SK-N-SH (cell line): ENCODE data around the gene CEP170B. TPM values are rescaled to one million over a fixed set of nuclear protein-coding genes. Genes with fewer than 3 reads are reported as not detected.

Source experiments
- CTCF ChIA-PET: fragments of 300-600, 350-600 bp; formaldehyde crosslinking; extraction: SDS; loops from one replicate; lab custom pipeline; 2021; lab: Yijun Ruan, JAX
- POLR2A ChIA-PET: fragments of 350-600 bp; sonication (Branson Sonifier 250); formaldehyde crosslinking; extraction: SDS; loops from one replicate; lab custom pipeline; 2020; ENCODE audit warnings: antibody characterized with exemption, inconsistent platforms; lab: Yijun Ruan, JAX
- DNase-seq: peaks from one replicate; pipeline ENCODE4 v3.0.0; 2012
- H2AFZ ChIP-seq: fragments of 200-600 bp; sonication (generic); 2 replicates; pipeline ENCODE4 v1.8.1; 2016; ENCODE audit warnings: antibody characterized with exemption, mild to moderate bottlenecking, low read depth
- H3F3A ChIP-seq: fragments of 200-600 bp; sonication (generic); replicated peaks from 2 replicates; pipeline ENCODE3; 2016; ENCODE audit warnings: antibody characterized with exemption, mild to moderate bottlenecking; ENCODE audit not compliant: insufficient read depth
- H3K27ac ChIP-seq, 2 experiments: fragments of 200-500 bp in 1 of 2; fragments of 200-600 bp in 1 of 2; sonication (Bioruptor generic) in 1 of 2; sonication (generic), shearing (Covaris generic) in 1 of 2; 2 replicates each; pipeline versions ENCODE4 v1.5.1 to v1.6.1; 2014 to 2016; ENCODE audit warnings: low read depth in 2 of 2, inconsistent platforms in 1 of 2, low read length in 1 of 2, mild to moderate bottlenecking in 1 of 2, mixed read lengths in 1 of 2
- H3K27me3 ChIP-seq: fragments of 200-600 bp; sonication (generic), shearing (Covaris generic); 2 replicates; pipeline ENCODE4 v1.6.1; 2016; ENCODE audit warnings: mixed run types; ENCODE audit not compliant: insufficient read depth
- H3K36me3 ChIP-seq, 2 experiments: fragments of 200-500 bp in 1 of 2; fragments of 200-600 bp in 1 of 2; sonication (Bioruptor generic) in 1 of 2; sonication (generic) in 1 of 2; replicated peaks in 1 of 2; 2 replicates each; pipeline versions ENCODE3 to v1.5.1; 2014 to 2016; ENCODE audit warnings: low read length in 1 of 2, mild to moderate bottlenecking in 1 of 2; ENCODE audit not compliant: insufficient read depth in 2 of 2, control insufficient read depth in 1 of 2
- H3K4me1 ChIP-seq, 2 experiments: fragments of 200-500 bp in 1 of 2; fragments of 200-600 bp in 1 of 2; sonication (Bioruptor generic) in 1 of 2; sonication (generic), shearing (Covaris generic) in 1 of 2; 2 replicates each; pipeline versions ENCODE4 v1.5.1 to v1.6.1; 2014 to 2016; ENCODE audit warnings: low read depth in 1 of 2, low read length in 1 of 2, mixed run types in 1 of 2; ENCODE audit not compliant: insufficient read depth in 2 of 2, control insufficient read depth in 1 of 2
- H3K4me2 ChIP-seq: fragments of 200-600 bp; sonication (generic), shearing (Covaris generic); 2 replicates; pipeline ENCODE4 v1.6.1; 2017; ENCODE audit warnings: mixed run types
- H3K4me3 ChIP-seq, 2 experiments: fragments of 200-500 bp in 1 of 2; fragments of 200-600 bp in 1 of 2; sonication (Bioruptor generic) in 1 of 2; sonication (generic), shearing (Covaris generic) in 1 of 2; 2 replicates each; pipeline versions ENCODE4 v1.5.1 to v1.8.1; 2014 to 2016; ENCODE audit warnings: low read depth in 2 of 2, inconsistent platforms in 1 of 2, low read length in 1 of 2, mild to moderate bottlenecking in 1 of 2, mixed read lengths in 1 of 2, moderate library complexity in 1 of 2
- H3K79me2 ChIP-seq: fragments of 200-600 bp; sonication (generic); 2 replicates; pipeline ENCODE4 v1.8.1; 2017; ENCODE audit warnings: mild to moderate bottlenecking; ENCODE audit not compliant: insufficient read depth
- H3K9ac ChIP-seq: fragments of 200-600 bp; sonication (generic); 2 replicates; pipeline ENCODE4 v1.6.1; 2017; ENCODE audit warnings: mixed run types
- H3K9me2 ChIP-seq: fragments of 200-600 bp; sonication (generic); 2 replicates; pipeline ENCODE4 v1.6.1; 2017; ENCODE audit warnings: mixed run types
- H3K9me3 ChIP-seq: fragments of 200-600 bp; sonication (generic); 2 replicates; pipeline ENCODE4 v1.6.1; 2017; ENCODE audit warnings: mixed run types, mild to moderate bottlenecking, moderate library complexity
- H4K20me1 ChIP-seq: fragments of 200-600 bp; sonication (generic); 2 replicates; pipeline ENCODE4 v1.6.1; 2017; ENCODE audit warnings: mild to moderate bottlenecking, mixed run types; ENCODE audit not compliant: insufficient read depth
- ELF1 ChIP-seq: IDR thresholded peaks from 2 replicates; pipeline ENCODE4 v1.4.0; 2012
- FOXJ3 ChIP-seq: sonication (generic); formaldehyde crosslinking; IDR thresholded peaks from 2 replicates; pipeline ENCODE4 v1.5.1; 2020; ENCODE audit warnings: mild to moderate bottlenecking, missing genetic modification reagents
- FOXM1 ChIP-seq: IDR thresholded peaks from 2 replicates; pipeline ENCODE4 v1.4.0; 2012; ENCODE audit warnings: low read depth, mild to moderate bottlenecking
- GABPA ChIP-seq: IDR thresholded peaks from 2 replicates; pipeline ENCODE4 v1.4.0; 2012; ENCODE audit warnings: low read depth, mild to moderate bottlenecking
- IRF3 ChIP-seq: fragments of 150-350 bp; IDR thresholded peaks from 2 replicates; pipeline ENCODE4 v1.6.1; 2016; ENCODE audit warnings: mild to moderate bottlenecking, low read depth, low read length
- JUND ChIP-seq: IDR thresholded peaks from 2 replicates; pipeline ENCODE4 v1.4.0; 2012
- NRF1 ChIP-seq: IDR thresholded peaks from 2 replicates; pipeline ENCODE4 v1.6.1; 2012; ENCODE audit warnings: low read depth, mild to moderate bottlenecking, low read length
- RCOR1 ChIP-seq: fragments of 150-350 bp; IDR thresholded peaks from 2 replicates; pipeline ENCODE4 v1.6.1; 2017; ENCODE audit warnings: antibody characterized with exemption, low read length
- SIN3A ChIP-seq: IDR thresholded peaks from 2 replicates; pipeline ENCODE4 v1.6.1; 2012; ENCODE audit warnings: low read depth, mild to moderate bottlenecking, low read length, moderate library complexity, borderline replicate concordance
- TAF1 ChIP-seq: IDR thresholded peaks from 2 replicates; pipeline ENCODE4 v1.6.1; 2012; ENCODE audit warnings: low read depth, mild to moderate bottlenecking, low read length, moderate library complexity, borderline replicate concordance
- WGBS: methylation state at CpG from one replicate; pipeline ENCODE4 v1.1.6; 2017; ENCODE audit warnings: low lambda C conversion rate; 5-methylcytosine and 5-hydroxymethylcytosine counted together
- polyA plus RNA-seq, 3 experiments: library from polyadenylated mRNA; depleted of rRNA; stranded (reverse); fragments of >200 nt; gene quantifications; 2 replicates each; pipeline ENCODE4 v1.2.3, GENCODE V29; 2012

The CEP170B gene
- polyA plus RNA-seq, 1 of the 3 experiments (the other 2 are of a cell fraction): 11.0 TPM

- TF ChIP-seq IRF3 (no peak), JUND (no peak), SIN3A (no peak), FOXM1 (no peak), RCOR1 (no peak), GABPA (no peak), NRF1 (no peak), TAF1 (no peak)
These were observed 22.1 kb upstream of the CEP170B start (continued) for GRCh38 chr14:104843006-104843405.

- no peak overlapping the region for H3K9ac ChIP-seq
- H3K27me3 ChIP-seq: peaks cover 42% of the 10 kb centered on the region
- 14% methylated on average over 42 of the region's 69 CpGs for WGBS
- DNase-seq: peak; percentile 49
- no peak overlapping the region for H3K27ac ChIP-seq
- H3K4me2 ChIP-seq: 0 out of 2 replicates have a peak overlapping the region, but pooled peaks have one; percentile 19
- H3F3A ChIP-seq: no peaks in the 10 kb centered on the region
- H3K4me1 ChIP-seq: no peaks in the 10 kb centered on the region; a peak in 1 of 4 replicates
- H3K9me2 ChIP-seq: no peaks in the 10 kb centered on the region
- no peaks in the 10 kb centered on the region for H3K9me3 ChIP-seq
- no peaks in the 10 kb centered on the region for H3K79me2 ChIP-seq
- H3K4me3 ChIP-seq: no peak overlapping the region; a peak in 1 of 4 replicates
- POLR2A ChIA-PET: no interaction called here
- H4K20me1 ChIP-seq: no peaks in the 10 kb centered on the region
- TF ChIP-seq FOXJ3 (CRISPR knock-in tag): no peak
- TF ChIP-seq, all 33 proteins: peak for 0
- H3K36me3 ChIP-seq: no peaks in the 10 kb centered on the region
- CTCF ChIA-PET: interaction anchor here (0.8 to 2.3 kb wide), 3 partner anchors 17 to 119 kb away, joined by 3 to 14 read pairs (median 4); no protein-coding TSS in a partner anchor
- no peak overlapping the region for H2AFZ ChIP-seq
These were observed 21.4 kb upstream of the CEP170B start for GRCh38 chr14:104843442-104844305.

GRCh38 chr14:104844306-104845032 is 20.6 kb upstream of the CEP170B start:
- Histone ChIP-seq H3K4me1 (no peaks in the 10 kb centered on the region; a peak in 1 of 4 replicates), H3K9me3 (no peaks in the 10 kb centered on the region), H3K9ac (no peak overlapping the region), H3K27me3 (peaks cover 42% of the 10 kb centered on the region), H4K20me1 (no peaks in the 10 kb centered on the region), H3K9me2 (no peaks in the 10 kb centered on the region), H3K79me2 (no peaks in the 10 kb centered on the region), H3F3A (no peaks in the 10 kb centered on the region), H3K36me3 (no peaks in the 10 kb centered on the region), H3K4me2 (0 out of 2 replicates have a peak overlapping the region, but pooled peaks have one; percentile 19), H3K4me3 (no peak overlapping the region), H3K27ac (no peak overlapping the region), H2AFZ (no peak overlapping the region)
- POLR2A ChIA-PET: no interaction called here
- TF ChIP-seq IRF3: no peak
- TF ChIP-seq ELF1: no peak
- no peak for TF ChIP-seq GABPA
- no peak for DNase-seq
- CTCF ChIA-PET: interaction anchor here (0.8 to 1.1 kb wide), 3 partner anchors 19 to 120 kb away, joined by 3 to 4 read pairs (median 3); no protein-coding TSS in a partner anchor
- WGBS: 23% methylated on average over 26 of the region's 27 CpGs
